Measurements from ENCODE around the gene NPDC1. TPM values are rescaled to one million over a fixed set of nuclear protein-coding genes. Genes with fewer than 3 reads are reported as not detected.

Gene NPDC1
- total and polyA plus RNA-seq, 5 experiments from 2014 or later = 2.1 to 9.3 (median 4.2) TPM

DNA sequence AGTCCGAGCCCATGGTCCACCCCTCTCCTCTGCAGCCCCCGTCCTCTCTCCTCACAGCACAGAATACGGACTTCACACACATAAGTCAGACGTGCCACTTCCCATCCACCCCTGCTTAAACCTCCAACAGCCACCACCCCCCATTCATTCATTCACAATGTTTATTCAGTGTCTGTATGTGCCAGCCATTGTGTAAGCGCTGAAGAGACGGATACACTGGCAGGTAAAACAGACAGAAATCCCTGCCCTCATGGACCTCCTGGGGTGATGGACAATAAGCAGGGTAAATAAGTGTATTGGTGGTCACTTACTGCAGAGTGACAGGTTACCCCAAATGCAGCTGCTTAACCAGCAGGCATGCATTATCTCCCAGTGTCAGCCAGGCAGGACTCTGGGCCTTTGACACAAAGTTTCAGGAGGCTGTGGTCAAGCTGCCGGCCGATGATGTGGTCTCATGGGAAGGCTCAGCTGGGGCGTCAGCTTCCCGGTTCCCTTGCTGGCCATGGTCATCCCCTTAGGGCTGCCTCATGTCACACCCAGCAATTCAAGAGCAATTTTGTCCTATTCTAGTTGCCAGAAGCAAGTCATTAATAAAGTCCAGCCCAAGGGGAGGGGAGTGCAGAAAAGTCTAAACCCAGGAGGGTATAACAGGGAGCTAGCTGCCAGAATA, 55.6 kb downstream of the NPDC1 start:
- H3K36me3 Mint-ChIP-seq = peaks cover 0 to 5% (median 2%) of the 10 kb centered on the region in 3 donors
- ATAC-seq (no peak), DNase-seq (no peak)
- peak overlapping the region in 7 of 10 donors; percentile 11 to 87 (median 74) for H3K27ac Mint-ChIP-seq
- H3K27me3 Mint-ChIP-seq = peaks cover 0 to 11% (median 0%) of the 10 kb centered on the region in 5 donors
- no peaks in the 10 kb centered on the region for H3K9me3 Mint-ChIP-seq
- POLR2A ChIA-PET = interaction anchor here (4.1 to 9.3 kb wide), 2 partner anchors 14 to 43 kb away, joined by 45 to 113 read pairs; partner anchors contain the start of genes C8G, FBXW5 and PTGDS
- H3K4me3 Mint-ChIP-seq = peak overlapping the region; percentile 56 to 91 (median 84)
- peaks cover 7 to 29% (median 23%) of the 10 kb centered on the region in 4 donors for H3K4me1 Mint-ChIP-seq

Other genes starting within 250 kb of the NPDC1 start
Only the 30 nearest of the 37 such genes appear.
- gene MAMDC4, start 193.8 kb downstream of the NPDC1 start, total RNA-seq = 1 to 10 TPM; 6.3 to 7.5 TPM
- gene MAMDC4, start 193.8 kb downstream of the NPDC1 start, polyA plus RNA-seq = under 1 TPM in 2 of 3 donors, not detected in 1; 0.14 to 0.35 TPM
- 100 to 1,000 TPM; 291 to 301 TPM for gene EDF1, start 179.9 kb downstream of the NPDC1 start, total RNA-seq
- 100 to 1,000 TPM; 319 to 403 (median 380) TPM for gene EDF1, start 179.9 kb downstream of the NPDC1 start, polyA plus RNA-seq
- 10 to 100 TPM; 28.0 to 34.4 TPM for gene TRAF2, start 159.7 kb downstream of the NPDC1 start, total RNA-seq
- 10 to 100 TPM in 2 of 3 donors, 1 to 10 TPM in 1; 7.9 to 24.4 (median 12.2) TPM for gene TRAF2, start 159.7 kb downstream of the NPDC1 start, polyA plus RNA-seq
- 10 to 100 TPM; 93.1 TPM for gene FBXW5, start 101.4 kb downstream of the NPDC1 start, total RNA-seq
- 10 to 100 TPM; 62.9 to 92.1 (median 83.7) TPM for gene FBXW5, start 101.4 kb downstream of the NPDC1 start, polyA plus RNA-seq
- under 1 TPM in 1 of 2 experiments, not detected in 1; 0.99 TPM for gene C8G, start 100.9 kb downstream of the NPDC1 start, total RNA-seq
- gene C8G, start 100.9 kb downstream of the NPDC1 start, polyA plus RNA-seq = 1 to 10 TPM in 1 of 3 donors, not detected in 2; 1.6 TPM
- gene LCN12, start 93.9 kb downstream of the NPDC1 start, total RNA-seq = 1 to 10 TPM; 2.6 to 2.7 TPM
- not detected for gene LCN12, start 93.9 kb downstream of the NPDC1 start, polyA plus RNA-seq
- under 1 TPM in 1 of 2 experiments, not detected in 1; 0.58 TPM for gene PTGDS, start 68.7 kb downstream of the NPDC1 start, total RNA-seq
- 1 to 10 TPM in 1 of 3 donors, under 1 TPM in 1, not detected in 1; 0.31 to 3.2 TPM for gene PTGDS, start 68.7 kb downstream of the NPDC1 start, polyA plus RNA-seq
- under 1 TPM; 0.44 to 0.74 TPM for gene LCNL1, start 63.2 kb downstream of the NPDC1 start, total RNA-seq
- gene LCNL1, start 63.2 kb downstream of the NPDC1 start, polyA plus RNA-seq = not detected
- gene PAXX, start 53.8 kb downstream of the NPDC1 start, total RNA-seq = 100 to 1,000 TPM; 129 to 137 TPM
- gene PAXX, start 53.8 kb downstream of the NPDC1 start, polyA plus RNA-seq = 100 to 1,000 TPM; 104 to 119 (median 112) TPM
- gene CLIC3, start 49.6 kb downstream of the NPDC1 start, total RNA-seq = 10 to 100 TPM; 11.1 to 13.5 TPM
- 10 to 100 TPM in 2 of 3 donors, 1 to 10 TPM in 1; 7.0 to 30.2 (median 16.9) TPM for gene CLIC3, start 49.6 kb downstream of the NPDC1 start, polyA plus RNA-seq
- 10 to 100 TPM; 37.0 to 41.5 TPM for gene ABCA2, start 17.9 kb downstream of the NPDC1 start, total RNA-seq
- 1 to 10 TPM; 3.9 to 9.4 (median 4.7) TPM for gene ABCA2, start 17.9 kb downstream of the NPDC1 start, polyA plus RNA-seq
- under 1 TPM in 1 of 2 experiments, not detected in 1; 0.13 TPM for gene FUT7, start 14.1 kb downstream of the NPDC1 start, total RNA-seq
- 1 to 10 TPM; 1.2 to 1.6 (median 1.6) TPM for gene FUT7, start 14.1 kb downstream of the NPDC1 start, polyA plus RNA-seq
- not detected for gene ENTPD2, start 7.9 kb upstream of the NPDC1 start, total RNA-seq
- not detected for gene ENTPD2, start 7.9 kb upstream of the NPDC1 start, polyA plus RNA-seq
- under 1 TPM; 0.27 to 0.44 TPM for gene SAPCD2, start 24.4 kb upstream of the NPDC1 start, total RNA-seq
- under 1 TPM in 2 of 3 donors, not detected in 1; 0.23 to 0.27 TPM for gene SAPCD2, start 24.4 kb upstream of the NPDC1 start, polyA plus RNA-seq
- gene UAP1L1, start 31.3 kb upstream of the NPDC1 start, total RNA-seq = 10 to 100 TPM; 25.2 to 28.7 TPM
- 1 to 10 TPM; 2.3 to 7.8 (median 2.8) TPM for gene UAP1L1, start 31.3 kb upstream of the NPDC1 start, polyA plus RNA-seq
- gene MAN1B1, start 40.8 kb upstream of the NPDC1 start, total RNA-seq = 10 to 100 TPM; 66.9 to 73.2 TPM
- gene MAN1B1, start 40.8 kb upstream of the NPDC1 start, polyA plus RNA-seq = 10 to 100 TPM; 30.6 to 46.6 (median 38.3) TPM
- gene DPP7, start 68.6 kb upstream of the NPDC1 start, total RNA-seq = 100 to 1,000 TPM; 278 to 298 TPM
- gene DPP7, start 68.6 kb upstream of the NPDC1 start, polyA plus RNA-seq = 100 to 1,000 TPM in 2 of 3 donors, 10 to 100 TPM in 1; 98.7 to 126 (median 121) TPM
- not detected for gene GRIN1, start 93.0 kb upstream of the NPDC1 start, total RNA-seq
- gene GRIN1, start 93.0 kb upstream of the NPDC1 start, polyA plus RNA-seq = not detected
- gene LRRC26, start 123.9 kb upstream of the NPDC1 start, total RNA-seq = not detected
- not detected for gene LRRC26, start 123.9 kb upstream of the NPDC1 start, polyA plus RNA-seq
- not detected for gene TMEM210, start 125.9 kb upstream of the NPDC1 start, total RNA-seq
- not detected for gene TMEM210, start 125.9 kb upstream of the NPDC1 start, polyA plus RNA-seq
- gene ANAPC2, start 142.4 kb upstream of the NPDC1 start, total RNA-seq = 100 to 1,000 TPM; 143 to 146 TPM
- gene ANAPC2, start 142.4 kb upstream of the NPDC1 start, polyA plus RNA-seq = 1 to 10 TPM; 3.4 to 5.9 (median 4.3) TPM
- 10 to 100 TPM; 39.2 to 43.4 TPM for gene SSNA1, start 142.5 kb upstream of the NPDC1 start, total RNA-seq
- gene SSNA1, start 142.5 kb upstream of the NPDC1 start, polyA plus RNA-seq = 100 to 1,000 TPM in 2 of 3 donors, 10 to 100 TPM in 1; 97.8 to 123 (median 119) TPM
- 10 to 100 TPM; 10.1 TPM for gene TPRN, start 154.6 kb upstream of the NPDC1 start, total RNA-seq
- under 1 TPM; 0.15 to 0.42 (median 0.39) TPM for gene TPRN, start 154.6 kb upstream of the NPDC1 start, polyA plus RNA-seq
- gene TMEM203, start 159.5 kb upstream of the NPDC1 start, total RNA-seq = 10 to 100 TPM; 42.7 to 43.0 TPM
- gene TMEM203, start 159.5 kb upstream of the NPDC1 start, polyA plus RNA-seq = 100 to 1,000 TPM; 128 to 163 (median 155) TPM
- 10 to 100 TPM; 35.0 to 39.8 TPM for gene NDOR1, start 159.5 kb upstream of the NPDC1 start, total RNA-seq
- 1 to 10 TPM; 2.4 to 9.5 (median 5.7) TPM for gene NDOR1, start 159.5 kb upstream of the NPDC1 start, polyA plus RNA-seq
- 1 to 10 TPM in 1 of 2 experiments, under 1 TPM in 1; 0.91 to 1.7 TPM for gene RNF208, start 176.1 kb upstream of the NPDC1 start, total RNA-seq
- not detected for gene RNF208, start 176.1 kb upstream of the NPDC1 start, polyA plus RNA-seq
- under 1 TPM; 0.30 to 0.47 TPM for gene CYSRT1, start 179.0 kb upstream of the NPDC1 start, total RNA-seq
- gene CYSRT1, start 179.0 kb upstream of the NPDC1 start, polyA plus RNA-seq = not detected
- under 1 TPM in 1 of 2 experiments, not detected in 1; 0.21 TPM for gene RNF224, start 181.3 kb upstream of the NPDC1 start, total RNA-seq
- not detected for gene RNF224, start 181.3 kb upstream of the NPDC1 start, polyA plus RNA-seq
- gene SLC34A3, start 184.7 kb upstream of the NPDC1 start, total RNA-seq = not detected
- not detected for gene SLC34A3, start 184.7 kb upstream of the NPDC1 start, polyA plus RNA-seq
- gene TUBB4B, start 195.1 kb upstream of the NPDC1 start, total RNA-seq = 10 to 100 TPM; 60.2 TPM
- 10 to 100 TPM; 10.8 to 23.4 (median 22.5) TPM for gene TUBB4B, start 195.1 kb upstream of the NPDC1 start, polyA plus RNA-seq

Measured in naive thymus-derived CD8-positive, alpha-beta T cell (primary cell).